IMR-90 (cell line): Measurements from ENCODE around the gene NKAIN2. TPM values are rescaled to one million over a fixed set of nuclear protein-coding genes. Genes with fewer than 3 reads are reported as not detected.

Source experiments
- ATAC-seq: fragments of 200-7000 bp; cut with Tn5 transposase; 2 replicates; pipeline ENCODE4 v1.9.1; 2020; ENCODE audit warnings: low read depth, mild to moderate bottlenecking, moderate library complexity
- BruUV-seq: library from RNA; stranded (reverse); fragments of 400-500 nt; replicated peaks from 2 replicates; lab custom pipeline; 2021; lab: Mats Ljungman, UMichigan
- CTCF ChIA-PET: fragments of 300-600 bp; formaldehyde crosslinking; extraction: SDS; loops from one replicate; lab custom pipeline; 2021; ENCODE audit warnings: antibody characterized with exemption; lab: Yijun Ruan, JAX
- POLR2A ChIA-PET: fragments of 300-600 bp; sonication (Branson Sonifier 250); formaldehyde crosslinking; loops from one replicate; lab custom pipeline; 2022; ENCODE audit warnings: antibody characterized with exemption; ENCODE audit not compliant: unreplicated experiment; lab: Charles Lee
- DNase-seq: peaks from one replicate; pipeline ENCODE4 v3.0.0; 2013
- H2AFZ ChIP-seq: replicated peaks from 2 replicates; pipeline ENCODE3; 2013; ENCODE audit warnings: low read length, mild to moderate bottlenecking; ENCODE audit not compliant: poor library complexity
- H2AK5ac ChIP-seq: 2 replicates; pipeline ENCODE4 v1.6.1; 2013; ENCODE audit warnings: low read depth, low read length, inconsistent platforms
- H2AK9ac ChIP-seq: replicated peaks from 2 replicates; pipeline ENCODE3; 2013; ENCODE audit warnings: mild to moderate bottlenecking, low read depth, low read length, moderate library complexity; ENCODE audit not compliant: poor library complexity
- H2BK120ac ChIP-seq: 2 replicates; pipeline ENCODE4 v1.6.1; 2013; ENCODE audit warnings: low read depth, low read length, inconsistent platforms
- H2BK15ac ChIP-seq: 3 replicates; pipeline ENCODE4 v1.6.1; 2013; ENCODE audit warnings: low read depth, low read length, inconsistent platforms
- H2BK20ac ChIP-seq: 2 replicates; pipeline ENCODE4 v1.6.1; 2013; ENCODE audit warnings: low read depth, mild to moderate bottlenecking, inconsistent platforms, low read length, moderate library complexity
- H2BK5ac ChIP-seq: 2 replicates; pipeline ENCODE4 v1.6.1; 2013; ENCODE audit warnings: mild to moderate bottlenecking, low read depth, low read length, inconsistent platforms; ENCODE audit not compliant: poor library complexity, severe bottlenecking
- H3K14ac ChIP-seq: replicated peaks from 2 replicates; pipeline ENCODE4 v1.6.1; 2013; ENCODE audit warnings: low read depth, low read length, inconsistent platforms
- H3K18ac ChIP-seq: 2 replicates; pipeline ENCODE4 v1.6.1; 2013; ENCODE audit warnings: low read depth, low read length, control low read depth
- H3K23ac ChIP-seq: 2 replicates; pipeline ENCODE4 v1.6.1; 2013; ENCODE audit warnings: low read depth, low read length, inconsistent platforms
- H3K27ac ChIP-seq: 2 replicates; pipeline ENCODE4 v1.5.1; 2013; ENCODE audit warnings: mild to moderate bottlenecking, control low read depth, low read length; ENCODE audit not compliant: insufficient read depth
- H3K27me3 ChIP-seq: 2 replicates; pipeline ENCODE4 v1.6.1; 2013; ENCODE audit warnings: low read length; ENCODE audit not compliant: control insufficient read depth, insufficient read depth
- H3K36me3 ChIP-seq: 2 replicates; pipeline ENCODE4 v1.6.1; 2013; ENCODE audit warnings: low read length, mixed read lengths; ENCODE audit not compliant: control insufficient read depth, insufficient read depth
- H3K4ac ChIP-seq: 2 replicates; pipeline ENCODE4 v1.6.1; 2013; ENCODE audit warnings: low read depth, low read length, inconsistent platforms
- H3K4me1 ChIP-seq: 2 replicates; pipeline ENCODE4 v1.6.1; 2013; ENCODE audit warnings: low read length, mixed read lengths; ENCODE audit not compliant: control insufficient read depth, insufficient read depth
- H3K4me2 ChIP-seq: 2 replicates; pipeline ENCODE4 v1.6.1; 2013; ENCODE audit warnings: low read depth, mild to moderate bottlenecking, control low read depth, low read length, moderate library complexity
- H3K4me3 ChIP-seq: 2 replicates; pipeline ENCODE4 v1.5.1; 2013; ENCODE audit warnings: low read depth, mild to moderate bottlenecking, control low read depth, low read length, moderate library complexity; ENCODE audit not compliant: insufficient read depth
- H3K56ac ChIP-seq: 2 replicates; pipeline ENCODE4 v1.6.1; 2013; ENCODE audit warnings: low read length, inconsistent platforms; ENCODE audit not compliant: insufficient read depth; ENCODE audit errors: extremely low read depth
- H3K79me1 ChIP-seq, 2 experiments: 2 replicates each; pipeline ENCODE4 v1.6.1; 2013; ENCODE audit warnings: low read length in 2 of 2, inconsistent platforms in 1 of 2, low read depth in 1 of 2
- H3K9ac ChIP-seq: 2 replicates; pipeline ENCODE4 v1.6.1; 2013; ENCODE audit warnings: low read depth, low read length, control low read depth
- H3K9me1 ChIP-seq: 2 replicates; pipeline ENCODE4 v1.6.1; 2013; ENCODE audit warnings: low read length, inconsistent platforms; ENCODE audit not compliant: insufficient read depth
- H3K9me3 ChIP-seq: 2 replicates; pipeline ENCODE4 v1.6.1; 2013; ENCODE audit warnings: low read length; ENCODE audit not compliant: control insufficient read depth, insufficient read depth
- H4K20me1 ChIP-seq: 2 replicates; pipeline ENCODE4 v1.6.1; 2013; ENCODE audit warnings: low read length, inconsistent platforms; ENCODE audit not compliant: insufficient read depth
- H4K5ac ChIP-seq: 2 replicates; pipeline ENCODE4 v1.6.1; 2013; ENCODE audit warnings: mild to moderate bottlenecking, low read depth, low read length, control low read depth
- H4K8ac ChIP-seq, 2 experiments: 2 replicates each; pipeline ENCODE4 v1.6.1; 2013; ENCODE audit warnings: low read depth in 2 of 2, low read length in 2 of 2, control low read depth in 1 of 2, inconsistent platforms in 1 of 2
- H4K91ac ChIP-seq: 2 replicates; pipeline ENCODE4 v1.6.1; 2013; ENCODE audit warnings: low read depth, low read length, inconsistent platforms; ENCODE audit not compliant: insufficient read depth
- MAFK ChIP-seq: IDR thresholded peaks from 2 replicates; pipeline ENCODE4 v1.6.1; 2012; ENCODE audit warnings: low read depth, low read length, improper control_type of control experiment
- MAZ ChIP-seq: IDR thresholded peaks from 2 replicates; pipeline ENCODE4 v1.6.1; 2012; ENCODE audit warnings: low read depth, mild to moderate bottlenecking, low read length, improper control_type of control experiment, moderate library complexity, borderline replicate concordance
- NFE2L2 ChIP-seq: fragments of 150-350 bp; IDR thresholded peaks from 2 replicates; pipeline ENCODE4 v1.6.1; 2016; ENCODE audit warnings: low read depth, mild to moderate bottlenecking, low read length
- RFX5 ChIP-seq: IDR thresholded peaks from 2 replicates; pipeline ENCODE4 v1.8.0; 2012; ENCODE audit warnings: low read depth, mild to moderate bottlenecking, low read length, moderate library complexity
- WGBS, 2 experiments: methylation state at CpG; one replicate each; pipeline versions ENCODE4 v1.1.5 to v1.1.7; 2013; ENCODE audit warnings: missing lambda C conversion rate in 2 of 2; ENCODE audit not compliant: insufficient read length in 1 of 2; ENCODE audit errors: extremely low coverage in 2 of 2; 5-methylcytosine and 5-hydroxymethylcytosine counted together
- dilution Hi-C: fragments of 300-500 bp; cut with HindIII; formaldehyde crosslinking; loops from one replicate; pipeline ENCODE4 v1.14.3; 2018; ENCODE audit warnings: low sequenced_read_pairs; ENCODE audit not compliant: unreplicated experiment
- in situ Hi-C: fragments of 300-500 bp; cut with MboI; formaldehyde crosslinking; loops from 3 replicates; pipeline ENCODE4 v1.14.3; 2019; ENCODE audit warnings: low sequenced_read_pairs, inconsistent platforms, mixed read lengths
- intact Hi-C: fragments of 100-400 bp; cut with micrococcal nuclease; formaldehyde crosslinking; loops from 2 replicates; pipeline ENCODE4 v1.10.0; 2022
- polyA plus RNA-seq, 3 experiments: library from polyadenylated mRNA; depleted of rRNA; stranded (reverse); fragments of >200 nt; gene quantifications; 2 replicates each; pipeline ENCODE4 v1.2.3, GENCODE V29; 2012; ENCODE audit warnings: low replicate concordance in 1 of 3
- total RNA-seq: library from RNA; depleted of rRNA; stranded (reverse); fragments of >200 nt; gene quantifications from 2 replicates; pipeline ENCODE4 v1.2.3, GENCODE V29; 2012
- TF ChIP-seq, protein P1 (sequence below): fragments of 150-350 bp; IDR thresholded peaks from 2 replicates; pipeline ENCODE4 v1.6.1; 2017; ENCODE audit warnings: mild to moderate bottlenecking, antibody characterized with exemption, low read length, low read depth

Gene NKAIN2
- total and polyA plus RNA-seq, 2 of the 4 experiments (the other 2 are of a cell fraction), result not detected

DNA sequence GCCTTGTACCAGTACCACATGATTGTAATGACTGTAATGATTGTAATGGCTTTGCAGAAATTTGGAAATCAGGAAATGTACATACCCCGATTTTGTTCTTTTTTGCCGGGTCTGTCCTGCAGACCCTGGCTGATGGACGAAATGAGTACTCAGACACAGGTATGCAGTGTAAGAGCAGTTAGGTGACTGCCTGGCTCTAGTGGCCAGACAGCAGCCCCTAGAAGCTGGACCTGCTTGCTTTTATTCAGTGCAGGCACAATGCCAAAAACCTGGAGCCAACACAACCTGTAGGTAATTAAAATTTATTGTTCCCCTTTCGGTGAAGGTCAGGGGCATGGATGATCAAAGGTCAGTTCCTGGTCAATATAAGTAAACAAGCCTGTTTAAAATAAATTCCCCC, 346.0 kb downstream of the NKAIN2 start:
- no peak overlapping the region for H3K4ac ChIP-seq
- intact Hi-C loops, result no loop called here
- ChIA-PET CTCF (no interaction called here), POLR2A (no interaction called here)
- no peak overlapping the region for H4K91ac ChIP-seq
- TF ChIP-seq MAZ (no peak), RFX5 (no peak), MAFK (no peak), NFE2L2 (no peak)
- TF ChIP-seq, protein P1, sequence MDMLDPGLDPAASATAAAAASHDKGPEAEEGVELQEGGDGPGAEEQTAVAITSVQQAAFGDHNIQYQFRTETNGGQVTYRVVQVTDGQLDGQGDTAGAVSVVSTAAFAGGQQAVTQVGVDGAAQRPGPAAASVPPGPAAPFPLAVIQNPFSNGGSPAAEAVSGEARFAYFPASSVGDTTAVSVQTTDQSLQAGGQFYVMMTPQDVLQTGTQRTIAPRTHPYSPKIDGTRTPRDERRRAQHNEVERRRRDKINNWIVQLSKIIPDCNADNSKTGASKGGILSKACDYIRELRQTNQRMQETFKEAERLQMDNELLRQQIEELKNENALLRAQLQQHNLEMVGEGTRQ, result no peak
- no CpG with 5 or more reads among the region's 4 CpGs for WGBS, 2 experiments
- no peak overlapping the region for H4K5ac ChIP-seq
- H2AFZ ChIP-seq, result no peak overlapping the region
- in situ Hi-C loops, result no loop called here
- H3K9ac ChIP-seq, result no peak overlapping the region
- no peak overlapping the region for H4K8ac ChIP-seq
- H2AK5ac ChIP-seq, result no peak overlapping the region
- H2BK15ac ChIP-seq, result no peak overlapping the region
- no peak for ATAC-seq
- H3K79me1 ChIP-seq, result no peaks in the 10 kb centered on the region
- H3K4me1 ChIP-seq, result no peaks in the 10 kb centered on the region
- no peaks in the 10 kb centered on the region for H3K9me1 ChIP-seq
- no peaks in the 10 kb centered on the region for H4K20me1 ChIP-seq
- H2BK20ac ChIP-seq, result no peak overlapping the region
- H3K4me2 ChIP-seq, result no peak overlapping the region
- no peak overlapping the region for H3K14ac ChIP-seq
- H3K27me3 ChIP-seq, result no peaks in the 10 kb centered on the region
- H2BK120ac ChIP-seq, result no peak overlapping the region
- H3K56ac ChIP-seq, result no peak overlapping the region
- H3K9me3 ChIP-seq, result no peaks in the 10 kb centered on the region
- no peaks in the 10 kb centered on the region for H3K36me3 ChIP-seq
- no TSS peak for BruUV-seq
- no peak overlapping the region for H3K4me3 ChIP-seq
- no peak for DNase-seq
- no peak overlapping the region for H3K18ac ChIP-seq
- no peak overlapping the region for H3K27ac ChIP-seq
- no peak overlapping the region for H2BK5ac ChIP-seq
- H3K23ac ChIP-seq, result no peak overlapping the region
- H2AK9ac ChIP-seq, result no peak overlapping the region
- dilution Hi-C loops, result no loop called here
